H1 (cell line): Measurements from ENCODE around the gene MTFP1. TPM values are rescaled to one million over a fixed set of nuclear protein-coding genes. Genes with fewer than 3 reads are reported as not detected.
A peak's percentile ranks its signal among the peaks of the same experiment; 100 is the strongest.

Source experiments
- CTCF ChIA-PET: fragments of 300-600 bp; sonication (Branson Sonifier 250); formaldehyde crosslinking; loops from one replicate; lab custom pipeline; 2021; ENCODE audit not compliant: partially characterized antibody; lab: Charles Lee
- POLR2A ChIA-PET: fragments of 300-600 bp; sonication (Branson Sonifier 250); formaldehyde crosslinking; loops from one replicate; lab custom pipeline; 2021; ENCODE audit warnings: inconsistent platforms; ENCODE audit not compliant: partially characterized antibody; lab: Charles Lee
- DNase-seq, 2 experiments: peaks; one replicate each; pipeline versions ENCODE4 v3.0.0 to v3.0.0-alpha.2; 2010 to 2022; ENCODE audit warnings: low spot score in 2 of 2, low read depth in 1 of 2, mixed read lengths in 1 of 2
- FAIRE-seq: peaks from 2 replicates; lab custom pipeline; 2011; peaks lifted over from hg19 to GRCh38; lab: Jason Lieb, UNC
- H2AFZ ChIP-seq: 2 replicates; pipeline ENCODE4 v1.8.1; 2012; ENCODE audit warnings: low read length, inconsistent platforms
- H2AK5ac ChIP-seq: 2 replicates; pipeline ENCODE4 v1.6.1; 2013; ENCODE audit warnings: low read depth, low read length
- H2BK120ac ChIP-seq: replicated peaks from 2 replicates; pipeline ENCODE3; 2013; ENCODE audit warnings: low read depth, low read length, inconsistent platforms
- H2BK12ac ChIP-seq: 2 replicates; pipeline ENCODE4 v1.6.1; 2013; ENCODE audit warnings: low read depth, low read length
- H2BK15ac ChIP-seq: 2 replicates; pipeline ENCODE4 v1.6.1; 2013; ENCODE audit warnings: low read length
- H2BK20ac ChIP-seq: 2 replicates; pipeline ENCODE4 v1.6.1; 2013; ENCODE audit warnings: low read length
- H2BK5ac ChIP-seq: 2 replicates; pipeline ENCODE4 v1.6.1; 2013; ENCODE audit warnings: low read depth, low read length
- H3K14ac ChIP-seq: 2 replicates; pipeline ENCODE4 v1.6.1; 2013; ENCODE audit warnings: inconsistent platforms; ENCODE audit not compliant: insufficient read length
- H3K18ac ChIP-seq: 2 replicates; pipeline ENCODE4 v1.6.1; 2013; ENCODE audit warnings: low read length; ENCODE audit errors: extremely low read depth
- H3K23ac ChIP-seq: 2 replicates; pipeline ENCODE4 v1.6.1; 2013; ENCODE audit warnings: inconsistent platforms; ENCODE audit not compliant: insufficient read length
- H3K23me2 ChIP-seq: 2 replicates; pipeline ENCODE4 v1.6.1; 2013; ENCODE audit warnings: low read depth, low read length
- H3K27ac ChIP-seq: 2 replicates; pipeline ENCODE4 v1.6.1; 2011; ENCODE audit warnings: low read depth, low read length, inconsistent platforms
- H3K27me3 ChIP-seq, 4 experiments: replicated peaks in 1 of 4; 1 replicate in 1 of 4; 2 replicates in 3 of 4; pipeline versions ENCODE4 v1.6.1 to v1.8.1; 2011 to 2013; ENCODE audit warnings: low read length in 3 of 4, mild to moderate bottlenecking in 3 of 4, inconsistent platforms in 2 of 4, mixed read lengths in 2 of 4, moderate library complexity in 1 of 4; ENCODE audit not compliant: control insufficient read depth in 3 of 4, insufficient read depth in 3 of 4; ENCODE audit errors: extremely low read depth in 1 of 4
- H3K36me3 ChIP-seq, 4 experiments: 2 replicates each; pipeline versions ENCODE4 v1.6.1 to v1.8.1; 2011 to 2013; ENCODE audit warnings: mild to moderate bottlenecking in 4 of 4, low read length in 3 of 4, moderate library complexity in 2 of 4, control low read depth in 1 of 4, inconsistent platforms in 1 of 4; ENCODE audit not compliant: insufficient read depth in 4 of 4, control insufficient read depth in 2 of 4
- H3K4ac ChIP-seq: replicated peaks from 2 replicates; pipeline ENCODE3; 2013; ENCODE audit warnings: low read length, low read depth, mixed read lengths, inconsistent platforms; ENCODE audit not compliant: insufficient read length
- H3K4me1 ChIP-seq, 4 experiments: replicated peaks in 1 of 4; 1 replicate in 1 of 4; 2 replicates in 3 of 4; pipeline versions ENCODE4 v1.6.1 to v1.8.1; 2011 to 2013; ENCODE audit warnings: low read length in 3 of 4, inconsistent platforms in 2 of 4, mixed read lengths in 1 of 4; ENCODE audit not compliant: insufficient read depth in 4 of 4, control insufficient read depth in 3 of 4
- H3K4me2 ChIP-seq, 2 experiments: 2 replicates each; pipeline versions ENCODE4 v1.6.1 to v1.8.1; 2011 to 2013; ENCODE audit warnings: low read depth in 2 of 2, low read length in 2 of 2, control low read depth in 1 of 2, inconsistent platforms in 1 of 2, mild to moderate bottlenecking in 1 of 2; ENCODE audit not compliant: insufficient read depth in 1 of 2
- H3K4me3 ChIP-seq, 4 experiments: fragments of 200-600, 300-600 bp in 1 of 4; sonication (generic), shearing (Covaris generic), sonication (Bioruptor Twin) in 1 of 4; 2 replicates each; pipeline versions ENCODE4 v1.5.1 to v1.8.1; 2011 to 2016; ENCODE audit warnings: low read length in 4 of 4, low read depth in 3 of 4, control low read depth in 2 of 4, inconsistent platforms in 2 of 4, mild to moderate bottlenecking in 2 of 4, mixed read lengths in 1 of 4, moderate library complexity in 1 of 4; ENCODE audit not compliant: insufficient read depth in 2 of 4; ENCODE audit errors: extremely low read depth in 1 of 4
- H3K56ac ChIP-seq: replicated peaks from 2 replicates; pipeline ENCODE3; 2013; ENCODE audit warnings: low read depth, mild to moderate bottlenecking, mixed read lengths, low read length, inconsistent platforms; ENCODE audit not compliant: insufficient read length
- H3K79me1 ChIP-seq: 2 replicates; pipeline ENCODE4 v1.6.1; 2013; ENCODE audit warnings: low read depth, low read length, control low read depth
- H3K79me2 ChIP-seq, 2 experiments: 2 replicates each; pipeline versions ENCODE4 v1.6.1 to v1.8.1; 2012 to 2013; ENCODE audit warnings: low read length in 2 of 2, mild to moderate bottlenecking in 2 of 2, inconsistent platforms in 1 of 2; ENCODE audit not compliant: insufficient read depth in 2 of 2, control insufficient read depth in 1 of 2
- H3K9ac ChIP-seq, 4 experiments: replicated peaks in 1 of 4; 1 replicate in 1 of 4; 2 replicates in 3 of 4; pipeline versions ENCODE4 v1.6.1 to v1.8.1; 2011 to 2013; ENCODE audit warnings: low read depth in 3 of 4, low read length in 3 of 4, control low read depth in 2 of 4, mild to moderate bottlenecking in 2 of 4, moderate library complexity in 2 of 4, inconsistent platforms in 1 of 4; ENCODE audit errors: extremely low read depth in 1 of 4
- H3K9me3 ChIP-seq, 2 experiments: 2 replicates each; pipeline versions ENCODE4 v1.6.1 to v1.8.1; 2012 to 2013; ENCODE audit warnings: mild to moderate bottlenecking in 2 of 2, moderate library complexity in 2 of 2, control low read depth in 1 of 2, inconsistent platforms in 1 of 2, low read depth in 1 of 2, low read length in 1 of 2, mixed read lengths in 1 of 2; ENCODE audit not compliant: insufficient read depth in 2 of 2
- H4K20me1 ChIP-seq, 2 experiments: replicated peaks in 1 of 2; 2 replicates each; pipeline versions ENCODE3 to v1.8.1; 2011 to 2013; ENCODE audit warnings: inconsistent platforms in 2 of 2, low read length in 2 of 2, mild to moderate bottlenecking in 1 of 2; ENCODE audit not compliant: insufficient read depth in 2 of 2, control insufficient read depth in 1 of 2
- H4K5ac ChIP-seq: 2 replicates; pipeline ENCODE4 v1.6.1; 2013; ENCODE audit warnings: low read length, low read depth, mixed read lengths, inconsistent platforms; ENCODE audit not compliant: insufficient read length
- H4K8ac ChIP-seq: 2 replicates; pipeline ENCODE4 v1.8.0; 2013; ENCODE audit warnings: mild to moderate bottlenecking, moderate library complexity, low read length, inconsistent platforms; ENCODE audit not compliant: insufficient read depth; ENCODE audit errors: extremely low read depth
- H4K91ac ChIP-seq: replicated peaks from 2 replicates; pipeline ENCODE3; 2013; ENCODE audit warnings: low read length, mixed read lengths, inconsistent platforms; ENCODE audit not compliant: insufficient read length
- CBX8 ChIP-seq: fragments of 300-800, 300-1000 bp; sonication (generic); IDR thresholded peaks from 2 replicates; pipeline ENCODE4 v1.7.1; 2016; ENCODE audit warnings: low read depth, low read length, borderline replicate concordance
- HDAC6 ChIP-seq: IDR thresholded peaks from one replicate; pipeline ENCODE4 v1.7.1; 2012; ENCODE audit warnings: low read depth, mild to moderate bottlenecking, inconsistent platforms, low read length, moderate library complexity
- KDM4A ChIP-seq: IDR thresholded peaks from one replicate; pipeline ENCODE4 v1.7.1; 2012; ENCODE audit warnings: low read depth, mild to moderate bottlenecking, moderate library complexity, low read length, inconsistent platforms; ENCODE audit not compliant: severe bottlenecking
- PHF8 ChIP-seq: fragments of 200-600 bp; sonication (generic); conservative IDR thresholded peaks from 2 replicates; pipeline ENCODE4 v1.7.1; 2012; ENCODE audit warnings: low read depth, mild to moderate bottlenecking, inconsistent platforms, low read length, moderate library complexity
- RXRA ChIP-seq: IDR thresholded peaks from 2 replicates; pipeline ENCODE4 v1.6.1; 2011; ENCODE audit warnings: low read depth, mild to moderate bottlenecking, low read length, moderate library complexity; ENCODE audit not compliant: insufficient read depth
- SIX5 ChIP-seq: IDR thresholded peaks from 2 replicates; pipeline ENCODE4 v1.6.1; 2011; ENCODE audit warnings: mild to moderate bottlenecking, low read depth, low read length
- TCF12 ChIP-seq: IDR thresholded peaks from 2 replicates; pipeline ENCODE4 v1.6.1; 2011; ENCODE audit warnings: low read depth, mild to moderate bottlenecking, low read length
- TEAD4 ChIP-seq: IDR thresholded peaks from 2 replicates; pipeline ENCODE4 v1.6.1; 2012; ENCODE audit warnings: low read depth, low read length, inconsistent platforms, mixed read lengths
- WGBS, 2 experiments: shearing (Covaris generic) in 1 of 2; methylation state at CpG; one replicate each; pipeline versions ENCODE4 v1.1.6 to v1.1.7; 2013 to 2015; ENCODE audit warnings: low lambda C conversion rate in 2 of 2, mixed read lengths in 2 of 2, inconsistent platforms in 1 of 2, low coverage in 1 of 2, missing lambda C conversion rate in 1 of 2; ENCODE audit not compliant: insufficient replicate concordance in 2 of 2, insufficient coverage in 1 of 2, insufficient read length in 1 of 2; ENCODE audit errors: extremely low coverage in 1 of 2, missing lambda C conversion rate in 1 of 2; 5-methylcytosine and 5-hydroxymethylcytosine counted together
- polyA plus RNA-seq, 7 experiments: library from polyadenylated mRNA; depleted of rRNA in 3 of 7; stranded (reverse) in 5 of 7; unstranded in 2 of 7; fragments of >200 nt in 5 of 7; fragments of 200-250 nt in 2 of 7; gene quantifications; 1 replicate in 5 of 7; 2 replicates in 1 of 7; 4 replicates in 1 of 7; pipeline versions ENCODE4 v1.2.1 to v1.2.3, GENCODE V29; 2011 to 2013; ENCODE audit warnings: missing spikeins in 2 of 7, mixed read lengths in 2 of 7
- total RNA-seq: library from RNA; stranded (reverse); fragmentation: NEBNext Ultra II Directional; extraction: Animal tissue kit (Norgen Biotek cat#: 25700); gene quantifications from 2 replicates; pipeline ENCODE4 v1.2.1, GENCODE V29; 2021
- TF ChIP-seq, protein P1 (sequence below): IDR thresholded peaks from 2 replicates; pipeline ENCODE4 v1.6.1; 2012; ENCODE audit warnings: inconsistent platforms

The MTFP1 gene
- total and polyA plus RNA-seq, 2 of the 8 experiments (the other 6 are each of a cell fraction or from before 2014, with no cell fraction given) = 59.8 to 98.8 TPM

DNA sequence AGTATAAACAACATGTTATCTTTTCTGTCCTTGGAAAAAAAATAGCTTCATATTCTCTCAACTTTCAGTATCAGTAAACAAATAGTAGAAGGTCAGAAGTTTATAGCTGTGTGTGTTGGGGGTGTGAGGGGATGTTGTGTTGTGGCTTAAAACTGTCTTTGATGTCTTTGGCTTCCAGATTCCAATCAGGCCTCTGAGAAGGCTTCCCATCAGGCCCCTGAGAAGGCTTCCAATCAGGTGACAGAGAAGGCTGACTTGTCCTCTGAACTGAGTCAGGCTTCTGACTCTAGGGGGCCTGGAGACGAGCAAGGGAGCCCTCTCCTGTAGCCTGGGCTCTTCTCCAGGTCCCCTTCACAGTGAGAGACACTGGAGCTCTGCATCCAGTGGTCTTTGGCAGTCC lies 9.3 kb downstream of the MTFP1 start:
- no peak for FAIRE-seq
- H3K36me3 ChIP-seq = no peaks in the 10 kb centered on the region
- no peak overlapping the region for H3K4me2 ChIP-seq
- H3K23me2 ChIP-seq = no peaks in the 10 kb centered on the region; the same call in 1 of the 2 replicates
- no peaks in the 10 kb centered on the region for H3K27me3 ChIP-seq
- WGBS, 2 experiments = 75% methylated on average over 1 of the region's 1 CpG; no CpG with 5 or more reads in 1 of the 2 experiments
- peaks cover 0 to 2% of the 10 kb centered on the region in 2 experiments for H4K20me1 ChIP-seq
- peaks cover 0 to 6% of the 10 kb centered on the region in 2 experiments; a peak in 1 of 4 replicates for H3K9me3 ChIP-seq
- no peak overlapping the region for H2BK5ac ChIP-seq
- CTCF ChIA-PET = interaction anchor here (0.6 to 3.6 kb wide), 2 partner anchors 11 to 179 kb away, joined by 3 to 25 read pairs; no protein-coding TSS in a partner anchor
- no peak overlapping the region for H4K5ac ChIP-seq
- no peak overlapping the region for H3K4me3 ChIP-seq
- no peak overlapping the region for H4K8ac ChIP-seq
- POLR2A ChIA-PET = interaction anchor here (0.8 to 1.3 kb wide), 3 partner anchors 8 to 11 kb away, joined by 3 to 4 read pairs (median 3); no protein-coding TSS in a partner anchor
- H2AK5ac ChIP-seq = no peak overlapping the region
- TF ChIP-seq KDM4A (no peak), TEAD4 (no peak), TCF12 (no peak), CBX8 (no peak), PHF8 (no peak), SIX5 (no peak), HDAC6 (no peak), RXRA (no peak)
- TF ChIP-seq, protein P1, sequence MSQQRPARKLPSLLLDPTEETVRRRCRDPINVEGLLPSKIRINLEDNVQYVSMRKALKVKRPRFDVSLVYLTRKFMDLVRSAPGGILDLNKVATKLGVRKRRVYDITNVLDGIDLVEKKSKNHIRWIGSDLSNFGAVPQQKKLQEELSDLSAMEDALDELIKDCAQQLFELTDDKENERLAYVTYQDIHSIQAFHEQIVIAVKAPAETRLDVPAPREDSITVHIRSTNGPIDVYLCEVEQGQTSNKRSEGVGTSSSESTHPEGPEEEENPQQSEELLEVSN = no peak
- no peak overlapping the region for H3K14ac ChIP-seq
- no peak overlapping the region for H2BK120ac ChIP-seq
- H2BK12ac ChIP-seq = no peak overlapping the region
- no peaks in the 10 kb centered on the region; the same call in 1 of the 2 replicates for H3K79me1 ChIP-seq
- H2BK15ac ChIP-seq = no peak overlapping the region
- no peak overlapping the region for H3K4ac ChIP-seq
- no peak overlapping the region for H3K56ac ChIP-seq
- H4K91ac ChIP-seq = no peak overlapping the region
- no peak overlapping the region for H2AFZ ChIP-seq
- H3K23ac ChIP-seq = no peak overlapping the region
- H2BK20ac ChIP-seq = no peak overlapping the region; the same call in 1 of the 2 replicates
- no peak overlapping the region for H3K9ac ChIP-seq
- no peak overlapping the region for H3K27ac ChIP-seq
- peaks cover 0 to 6% (median 1%) of the 10 kb centered on the region in 4 experiments; a peak in 3 of 7 replicates for H3K4me1 ChIP-seq
- no peak for DNase-seq
- H3K18ac ChIP-seq = 0 out of 2 replicates have a peak overlapping the region, but pooled peaks have one; percentile 16
- H3K79me2 ChIP-seq = no peaks in the 10 kb centered on the region
